SK-N-MC (cell line): ENCODE measurements around the gene MYO18A.
A peak's percentile ranks its signal among the peaks of the same experiment; 100 is the strongest.

ENCODE experiments used
- DNase-seq: peaks from one replicate; pipeline ENCODE4 v3.0.0-alpha.2; 2011; ENCODE audit warnings: low read depth, low spot score
- H3K27ac ChIP-seq: fragments of 200-600 bp; sonication (generic); 2 replicates; pipeline ENCODE4 v1.5.1; 2016; ENCODE audit warnings: mixed run types
- H3K36me3 ChIP-seq: fragments of 200-600 bp; sonication (generic); 2 replicates; pipeline ENCODE4 v1.6.1; 2017; ENCODE audit warnings: antibody characterized with exemption, low read length, mixed read lengths; ENCODE audit not compliant: insufficient read depth
- H3K4me3 ChIP-seq: fragments of 200-600 bp; sonication (generic); 2 replicates; pipeline ENCODE4 v1.5.1; 2016
- H3K9ac ChIP-seq: fragments of 200-600 bp; sonication (generic); 2 replicates; pipeline ENCODE4 v1.8.0; 2017; ENCODE audit warnings: mixed run types, mixed read lengths; ENCODE audit not compliant: insufficient read length
- H3K9me3 ChIP-seq: fragments of 200-600 bp; sonication (generic); 2 replicates; pipeline ENCODE4 v1.6.1; 2017; ENCODE audit warnings: low read depth, mild to moderate bottlenecking, antibody characterized with exemption, low read length, moderate library complexity, mixed read lengths
- EZH2 ChIP-seq: fragments of 200-600 bp; sonication (generic); IDR thresholded peaks from one replicate; pipeline ENCODE4 v1.6.1; 2017; ENCODE audit warnings: antibody characterized with exemption
- FOXP2 ChIP-seq: optimal IDR thresholded peaks from 2 replicates; pipeline ENCODE3; 2011; ENCODE audit warnings: mild to moderate bottlenecking, moderate library complexity; ENCODE audit not compliant: insufficient read depth; ENCODE audit errors: extremely low read length, control extremely low read depth
- POLR2AphosphoS5 ChIP-seq: IDR thresholded peaks from 2 replicates; pipeline ENCODE4 v1.6.1; 2012; ENCODE audit warnings: mild to moderate bottlenecking, low read depth, low read length, borderline replicate concordance

MYO18A gene

GRCh38 chr17:29165261-29165660 is 14.9 kb downstream of the MYO18A start:
- no peak overlapping the region for H3K4me3 ChIP-seq
- H3K9me3 ChIP-seq, result no peaks in the 10 kb centered on the region
- DNase-seq, result no peak
- H3K36me3 ChIP-seq, result no peaks in the 10 kb centered on the region; the same call in 1 of the 2 replicates
- H3K9ac ChIP-seq, result no peak overlapping the region
- no peak overlapping the region for H3K27ac ChIP-seq
- TF ChIP-seq FOXP2, result no peak
- no peak for TF ChIP-seq POLR2AphosphoS5
- TF ChIP-seq EZH2, result no peak

GRCh38 chr17:29163563-29163962 is 16.6 kb downstream of the MYO18A start:
- TF ChIP-seq EZH2 (no peak), POLR2AphosphoS5 (no peak), FOXP2 (no peak)
- DNase-seq, result peak; percentile 58
- Histone ChIP-seq H3K9ac (no peak overlapping the region), H3K27ac (peak overlapping the region; percentile 70), H3K4me3 (peak overlapping the region; percentile 54), H3K9me3 (no peaks in the 10 kb centered on the region), H3K36me3 (no peaks in the 10 kb centered on the region; the same call in 1 of the 2 replicates)

- TF ChIP-seq EZH2 (no peak), POLR2AphosphoS5 (no peak), FOXP2 (no peak)
- Histone ChIP-seq H3K4me3 (no peak overlapping the region), H3K36me3 (no peaks in the 10 kb centered on the region; the same call in 1 of the 2 replicates), H3K27ac (no peak overlapping the region), H3K9me3 (no peaks in the 10 kb centered on the region), H3K9ac (no peak overlapping the region)
- DNase-seq, result no peak
Observed at GRCh38 chr17:29162909-29163341, 17.3 kb downstream of the MYO18A start.

- Histone ChIP-seq H3K4me3 (no peak overlapping the region), H3K27ac (no peak overlapping the region), H3K9me3 (no peaks in the 10 kb centered on the region), H3K36me3 (no peaks in the 10 kb centered on the region; the same call in 1 of the 2 replicates), H3K9ac (no peak overlapping the region)
- TF ChIP-seq POLR2AphosphoS5, result no peak
- DNase-seq, result no peak
Observed at GRCh38 chr17:29162082-29162908, 17.9 kb downstream of the MYO18A start.

GRCh38 chr17:29160253-29160652 is 19.9 kb downstream of the MYO18A start:
- no peak overlapping the region for H3K4me3 ChIP-seq

GRCh38 chr17:29159306-29159860 is 20.8 kb downstream of the MYO18A start:
- no peak overlapping the region for H3K9ac ChIP-seq
- no peaks in the 10 kb centered on the region for H3K36me3 ChIP-seq
- TF ChIP-seq POLR2AphosphoS5, result no peak
- TF ChIP-seq EZH2, result no peak
- no peak for TF ChIP-seq FOXP2
- no peaks in the 10 kb centered on the region for H3K9me3 ChIP-seq
- H3K27ac ChIP-seq, result peak overlapping the region; percentile 21; the same call in 1 of the 2 replicates
- no peak for DNase-seq
- H3K4me3 ChIP-seq, result no peak overlapping the region

More at GRCh38 chr17:29160253-29160652, 19.9 kb downstream of the MYO18A start:
- TF ChIP-seq FOXP2 (no peak), EZH2 (no peak), POLR2AphosphoS5 (no peak)
- no peak overlapping the region for H3K9ac ChIP-seq
- no peaks in the 10 kb centered on the region for H3K36me3 ChIP-seq
- H3K9me3 ChIP-seq, result no peaks in the 10 kb centered on the region
- DNase-seq, result no peak
- H3K27ac ChIP-seq, result no peak overlapping the region

- H3K9me3 ChIP-seq, result no peaks in the 10 kb centered on the region
- DNase-seq, result no peak
- peak overlapping the region; percentile 54; the same call in 1 of the 2 replicates for H3K27ac ChIP-seq
- H3K4me3 ChIP-seq, result peak overlapping the region; percentile 61
- TF ChIP-seq EZH2, result no peak
- no peak for TF ChIP-seq FOXP2
- no peak for TF ChIP-seq POLR2AphosphoS5
- peak overlapping the region; percentile 37 for H3K9ac ChIP-seq
- no peaks in the 10 kb centered on the region for H3K36me3 ChIP-seq
Observed at GRCh38 chr17:29158488-29159275, 21.5 kb downstream of the MYO18A start.

GRCh38 chr17:29158096-29158487 is 22.1 kb downstream of the MYO18A start:
- Histone ChIP-seq H3K36me3 (no peaks in the 10 kb centered on the region), H3K9me3 (no peaks in the 10 kb centered on the region), H3K9ac (peak overlapping the region; percentile 37), H3K4me3 (peak overlapping the region; percentile 61), H3K27ac (peak overlapping the region; percentile 54; the same call in 1 of the 2 replicates)
- TF ChIP-seq POLR2AphosphoS5 (no peak), FOXP2 (peak; percentile 2), EZH2 (no peak)
- no peak for DNase-seq
